Gastroesophageal sphincter (tissue), 4 donors: ENCODE results near the gene RASGEF1C. TPM values are rescaled to one million over a fixed set of nuclear protein-coding genes. Genes with fewer than 3 reads are reported as not detected.

ENCODE experiments used
- ATAC-seq: fragments of 150-250 bp; one replicate; pipeline ENCODE4 v1.9.1; 2016; ENCODE audit warnings: mild to moderate bottlenecking, moderate library complexity
- H3K27ac ChIP-seq, 4 donors: fragments of 200-600 bp; sonication (generic) in 3 of 4; 1 replicate in 3 of 4; 2 replicates in 1 of 4; pipeline ENCODE4 v1.5.1; 2016 to 2019
- H3K27me3 ChIP-seq: fragments of 200-600 bp; sonication (generic); one replicate; pipeline ENCODE4 v1.5.1; 2019
- H3K36me3 ChIP-seq, 2 donors: fragments of 200-600 bp; sonication (generic); one replicate each; pipeline ENCODE4 v1.5.1; 2019; ENCODE audit warnings: control low read depth in 1 of 2
- H3K4me1 ChIP-seq, 3 donors: fragments of 200-600 bp; sonication (generic); 1 replicate in 2 of 3; 2 replicates in 1 of 3; pipeline ENCODE4 v1.5.1; 2016 to 2019; ENCODE audit warnings: control low read depth in 2 of 3
- H3K4me3 ChIP-seq, 2 donors: fragments of 200-600 bp; sonication (generic); one replicate each; pipeline ENCODE4 v1.5.1; 2019; ENCODE audit warnings: mild to moderate bottlenecking in 1 of 2, moderate library complexity in 1 of 2
- H3K9me3 ChIP-seq, 3 donors: fragments of 200-600 bp; sonication (generic); one replicate each; pipeline ENCODE4 v1.5.1; 2017 to 2019; ENCODE audit warnings: control low read depth in 2 of 3
- EP300 ChIP-seq: sonication (generic); formaldehyde crosslinking; IDR thresholded peaks from one replicate; pipeline ENCODE4 v1.6.1; 2017; ENCODE audit warnings: antibody characterized with exemption, mild to moderate bottlenecking
- POLR2A ChIP-seq, 2 donors: fragments of 450-650 bp; IDR thresholded peaks; one replicate each; pipeline ENCODE4 v1.6.1; 2017; ENCODE audit warnings: antibody characterized with exemption in 2 of 2, mild to moderate bottlenecking in 2 of 2, moderate library complexity in 1 of 2
- POLR2AphosphoS5 ChIP-seq: sonication (generic); formaldehyde crosslinking; IDR thresholded peaks from one replicate; pipeline ENCODE4 v1.6.1; 2017; ENCODE audit warnings: antibody characterized with exemption
- WGBS, 2 donors: methylation state at CpG; one replicate each; pipeline ENCODE4 v1.1.5; 2018; ENCODE audit warnings: low coverage in 1 of 2; 5-methylcytosine and 5-hydroxymethylcytosine counted together
- total RNA-seq, 4 donors: library from RNA; depleted of rRNA; stranded (reverse); fragments of >200 nt; gene quantifications; one replicate each; pipeline ENCODE4 v1.1.0, GENCODE V29; 2016
- TF ChIP-seq, protein P1 (sequence below), 4 experiments: fragments of 200-600 bp in 2 of 4; fragments of 450-650 bp in 2 of 4; sonication (generic) in 1 of 4; IDR thresholded peaks; one replicate each; pipeline ENCODE4 v1.5.1; 2017 to 2019; ENCODE audit warnings: antibody characterized with exemption in 4 of 4, mild to moderate bottlenecking in 2 of 4, moderate library complexity in 2 of 4

The RASGEF1C gene
- total RNA-seq, result 1 to 10 TPM in 2 of 4 donors, under 1 TPM in 2; 0.81 to 8.4 (median 2.0) TPM

DNA sequence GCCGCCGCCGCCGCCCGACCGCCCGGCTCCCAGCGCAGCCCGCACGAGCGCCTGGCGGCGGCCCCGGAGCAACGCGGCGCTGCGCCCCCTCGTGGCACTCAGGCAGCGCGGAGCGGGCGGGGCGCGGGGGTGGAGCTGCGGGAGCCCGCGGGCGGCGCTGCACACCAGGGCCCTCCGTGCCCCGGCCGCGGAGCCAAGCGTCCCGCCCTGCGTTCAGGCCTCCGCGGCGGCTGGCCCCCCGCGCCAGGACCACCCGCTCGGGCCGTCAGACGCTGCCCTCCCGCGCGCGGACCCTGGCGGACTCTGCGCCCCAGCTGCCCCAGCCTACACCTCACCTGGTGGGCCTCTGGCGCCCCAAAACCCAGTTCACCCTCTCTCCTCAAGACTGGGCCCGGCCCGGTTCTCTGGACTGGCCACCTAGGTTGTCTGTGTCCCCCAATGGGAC is at the start of gene RASGEF1C:
RASGEF1C (minus strand) TSS at position 75 of the 445 bp plus-strand sequence. CDS start 71,159 bp downstream, outside the sequence.
- Histone ChIP-seq H3K36me3 (no peaks in the 10 kb centered on the region), H3K27me3 (peaks cover 74% of the 10 kb centered on the region), H3K4me1 (peaks cover 0 to 23% (median 0%) of the 10 kb centered on the region in 3 donors), H3K27ac (peak within 1 kb of the TSS in 2 of 4 donors; percentile 24 to 55), H3K4me3 (peak within 1 kb of the TSS; percentile 12 to 50), H3K9me3 (no peaks in the 10 kb centered on the region)
- ATAC-seq, result peak; percentile 87
- TF ChIP-seq, protein P1, sequence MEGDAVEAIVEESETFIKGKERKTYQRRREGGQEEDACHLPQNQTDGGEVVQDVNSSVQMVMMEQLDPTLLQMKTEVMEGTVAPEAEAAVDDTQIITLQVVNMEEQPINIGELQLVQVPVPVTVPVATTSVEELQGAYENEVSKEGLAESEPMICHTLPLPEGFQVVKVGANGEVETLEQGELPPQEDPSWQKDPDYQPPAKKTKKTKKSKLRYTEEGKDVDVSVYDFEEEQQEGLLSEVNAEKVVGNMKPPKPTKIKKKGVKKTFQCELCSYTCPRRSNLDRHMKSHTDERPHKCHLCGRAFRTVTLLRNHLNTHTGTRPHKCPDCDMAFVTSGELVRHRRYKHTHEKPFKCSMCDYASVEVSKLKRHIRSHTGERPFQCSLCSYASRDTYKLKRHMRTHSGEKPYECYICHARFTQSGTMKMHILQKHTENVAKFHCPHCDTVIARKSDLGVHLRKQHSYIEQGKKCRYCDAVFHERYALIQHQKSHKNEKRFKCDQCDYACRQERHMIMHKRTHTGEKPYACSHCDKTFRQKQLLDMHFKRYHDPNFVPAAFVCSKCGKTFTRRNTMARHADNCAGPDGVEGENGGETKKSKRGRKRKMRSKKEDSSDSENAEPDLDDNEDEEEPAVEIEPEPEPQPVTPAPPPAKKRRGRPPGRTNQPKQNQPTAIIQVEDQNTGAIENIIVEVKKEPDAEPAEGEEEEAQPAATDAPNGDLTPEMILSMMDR (IDR thresholded peaks at IDR 0.05), result peak in 3 of 4 experiments; percentile 50 to 67 (median 51)
- TF ChIP-seq POLR2A (IDR thresholded peaks at IDR 0.05) (no peak), EP300 (no peak)
- WGBS, 2 donors, result 7% methylated on average over 17 of the region's 55 CpGs; no CpG with 5 or more reads in 1 of the 2 donors

- peaks cover 4 to 100% of the 10 kb centered on the region in 2 donors for H3K36me3 ChIP-seq
- WGBS, 2 donors, result 90 to 100% methylated on average over 1 to 11 of the region's 24 CpGs
Measured at GRCh38 chr5:180253036-180253824, 44.2 kb upstream of the RASGEF1C start.

GRCh38 chr5:180251887-180252286 is 42.9 kb upstream of the RASGEF1C start:
- peaks cover 0 to 100% of the 10 kb centered on the region in 2 donors for H3K36me3 ChIP-seq
- no peak overlapping the region for H3K27ac ChIP-seq
- TF ChIP-seq POLR2A (IDR thresholded peaks at IDR 0.05) (no peak), POLR2AphosphoS5 (no peak), EP300 (no peak)
- TF ChIP-seq, protein P1 (IDR thresholded peaks at IDR 0.05), result no peak
- peaks cover 0 to 100% (median 5%) of the 10 kb centered on the region in 3 donors for H3K9me3 ChIP-seq
- no peaks in the 10 kb centered on the region for H3K4me1 ChIP-seq
- no peaks in the 10 kb centered on the region for H3K27me3 ChIP-seq
- 93% methylated on average over 3 of the region's 7 CpGs; no CpG with 5 or more reads in 1 of the 2 donors for WGBS, 2 donors
- no peak overlapping the region for H3K4me3 ChIP-seq
- ATAC-seq, result no peak

More at GRCh38 chr5:180253036-180253824, 44.2 kb upstream of the RASGEF1C start:
- Histone ChIP-seq H3K9me3 (peaks cover 0 to 100% (median 5%) of the 10 kb centered on the region in 3 donors), H3K27me3 (no peaks in the 10 kb centered on the region), H3K4me3 (no peak overlapping the region), H3K4me1 (no peaks in the 10 kb centered on the region), H3K27ac (no peak overlapping the region)
- TF ChIP-seq EP300 (no peak), POLR2A (IDR thresholded peaks at IDR 0.05) (no peak)
- TF ChIP-seq, protein P1 (IDR thresholded peaks at IDR 0.05), result no peak
- no peak for ATAC-seq

DNA sequence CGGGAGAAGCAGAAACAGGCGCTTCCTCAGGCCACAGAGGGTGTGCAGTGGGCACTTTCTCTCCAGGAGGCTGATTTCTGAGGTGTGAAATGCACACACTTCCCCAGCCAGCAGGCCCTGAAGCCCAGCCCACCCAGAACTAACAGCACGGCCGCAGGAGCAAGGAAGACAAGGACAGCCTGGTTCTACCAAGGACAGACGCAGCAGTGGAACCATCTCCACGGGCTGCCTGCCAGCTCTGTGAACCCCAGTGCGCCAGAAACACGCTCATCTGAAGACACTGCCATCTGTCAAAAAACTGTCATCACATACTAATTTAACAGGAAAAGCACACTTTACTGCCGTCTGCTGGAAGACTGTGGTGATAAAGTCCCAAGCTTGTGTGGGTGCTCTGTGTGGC is 42.1 kb upstream of the RASGEF1C start:
- no peak overlapping the region for H3K4me3 ChIP-seq
- no peaks in the 10 kb centered on the region for H3K4me1 ChIP-seq
- H3K27me3 ChIP-seq, result no peaks in the 10 kb centered on the region
- 87 to 95% methylated on average over 3 to 9 of the region's 9 CpGs for WGBS, 2 donors
- no peak overlapping the region for H3K27ac ChIP-seq
- peaks cover 0 to 100% of the 10 kb centered on the region in 2 donors for H3K36me3 ChIP-seq
- H3K9me3 ChIP-seq, result peaks cover 0 to 99% (median 5%) of the 10 kb centered on the region in 3 donors
- TF ChIP-seq EP300 (no peak), POLR2A (IDR thresholded peaks at IDR 0.05) (no peak), POLR2AphosphoS5 (no peak)
- TF ChIP-seq, protein P1 (IDR thresholded peaks at IDR 0.05), result no peak
- no peak for ATAC-seq
